ENCODE data around the gene ISCA2. TPM values are rescaled to one million over a fixed set of nuclear protein-coding genes. Genes with fewer than 3 reads are reported as not detected.

ISCA2 gene
- total and polyA plus RNA-seq, 2 donors (not counting 3 experiments of a cell fraction or from before 2014, with no cell fraction given): 22.6 to 25.7 TPM

DNA sequence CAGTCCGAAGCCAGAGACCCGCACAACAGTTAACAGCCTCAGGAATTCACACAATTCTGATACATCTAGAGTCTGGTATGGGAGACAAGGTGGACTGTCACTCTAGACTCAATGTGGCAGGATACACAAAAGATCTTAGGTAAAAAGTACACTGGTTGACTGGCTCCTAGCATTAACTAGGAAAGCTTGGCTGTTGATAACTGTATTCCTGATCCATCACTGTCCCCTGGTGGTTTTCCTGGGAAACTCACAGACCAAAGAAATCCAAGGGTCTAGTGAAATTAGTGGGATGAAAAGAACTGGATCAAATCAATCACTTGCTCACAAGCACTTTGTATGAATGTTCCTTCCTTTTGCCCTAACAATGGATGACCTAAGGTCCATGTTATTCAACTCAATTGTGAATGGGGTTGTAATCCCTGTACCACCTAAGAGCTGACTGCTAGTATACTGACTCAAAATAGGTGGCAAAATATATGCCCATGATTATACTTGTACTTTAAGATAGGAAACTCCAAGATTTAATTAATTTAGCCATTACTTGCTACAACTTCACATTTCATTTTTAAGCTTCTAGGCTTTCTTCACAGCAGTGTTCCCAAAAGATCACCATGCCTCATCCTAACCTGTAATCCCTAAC, 14.4 kb upstream of the ISCA2 start:
- Histone ChIP-seq H3K4me2 (ENCODE audit: insufficient read depth, low read length) (no peak overlapping the region), H3K4me1 (ENCODE audit: control insufficient read depth, extremely low read depth, insufficient read depth, low read length) (peaks cover 5% of the 10 kb centered on the region), H3K9ac (replicated peaks; ENCODE audit: extremely low read depth, insufficient read depth, low read length) (no peak overlapping the region), H3K79me2 (ENCODE audit: control insufficient read depth, insufficient read depth, low read length) (no peaks in the 10 kb centered on the region), H3K36me3 (ENCODE audit: control insufficient read depth in 2 of 2, extremely low read depth in 1 of 2, insufficient read depth in 2 of 2, low read length in 2 of 2) (peaks cover 16% of the 10 kb centered on the region in 2 experiments), H4K20me1 (replicated peaks; ENCODE audit: control insufficient read depth, extremely low read depth, insufficient read depth, low read length) (no peaks in the 10 kb centered on the region), H2AFZ (ENCODE audit: low read depth, low read length) (no peak overlapping the region), H3K4me3 (replicated peaks in 1 of 3; ENCODE audit: insufficient read depth in 1 of 3, low read depth in 1 of 3, low read length in 3 of 3) (no peak overlapping the region), H3K27ac (ENCODE audit: insufficient read depth, low read depth, low read length) (no peak overlapping the region), H3K27me3 (ENCODE audit: control insufficient read depth in 2 of 2, insufficient read depth in 2 of 2, low read length in 2 of 2) (no peaks in the 10 kb centered on the region), H3K9me1 (replicated peaks; ENCODE audit: control insufficient read depth, extremely low read depth, insufficient read depth, low read length) (no peaks in the 10 kb centered on the region), H3K9me3 (replicated peaks; ENCODE audit: control insufficient read depth, insufficient read depth, low read length) (no peaks in the 10 kb centered on the region)
- ChIA-PET POLR2A (no interaction called here), CTCF (interaction anchor here (0.6 to 4.3 kb wide), 19 partner anchors 9 to 185 kb away, joined by 3 to 55 read pairs (median 4); partner anchors contain the start of genes ISCA2 and NPC2)
- dilution Hi-C loops (cut with MboI; ENCODE audit: extremely low pct_ligation_motif_present, low sequenced_read_pairs) (no loop called here), intact Hi-C loops (cut with micrococcal nuclease) (loop anchor here (1.0 kb wide), 4 partner anchors 20 to 271 kb away; no protein-coding TSS in a partner anchor)
- DNase-seq (ENCODE audit: low read depth, low spot score) (peak; percentile 67), FAIRE-seq (peak; percentile 87)
- BruUV-seq (replicated peaks): no TSS peak
- TF ChIP-seq, protein P1, sequence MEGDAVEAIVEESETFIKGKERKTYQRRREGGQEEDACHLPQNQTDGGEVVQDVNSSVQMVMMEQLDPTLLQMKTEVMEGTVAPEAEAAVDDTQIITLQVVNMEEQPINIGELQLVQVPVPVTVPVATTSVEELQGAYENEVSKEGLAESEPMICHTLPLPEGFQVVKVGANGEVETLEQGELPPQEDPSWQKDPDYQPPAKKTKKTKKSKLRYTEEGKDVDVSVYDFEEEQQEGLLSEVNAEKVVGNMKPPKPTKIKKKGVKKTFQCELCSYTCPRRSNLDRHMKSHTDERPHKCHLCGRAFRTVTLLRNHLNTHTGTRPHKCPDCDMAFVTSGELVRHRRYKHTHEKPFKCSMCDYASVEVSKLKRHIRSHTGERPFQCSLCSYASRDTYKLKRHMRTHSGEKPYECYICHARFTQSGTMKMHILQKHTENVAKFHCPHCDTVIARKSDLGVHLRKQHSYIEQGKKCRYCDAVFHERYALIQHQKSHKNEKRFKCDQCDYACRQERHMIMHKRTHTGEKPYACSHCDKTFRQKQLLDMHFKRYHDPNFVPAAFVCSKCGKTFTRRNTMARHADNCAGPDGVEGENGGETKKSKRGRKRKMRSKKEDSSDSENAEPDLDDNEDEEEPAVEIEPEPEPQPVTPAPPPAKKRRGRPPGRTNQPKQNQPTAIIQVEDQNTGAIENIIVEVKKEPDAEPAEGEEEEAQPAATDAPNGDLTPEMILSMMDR (IDR thresholded peaks at IDR 0.05; ENCODE audit: extremely low read depth in 1 of 2, insufficient read depth in 1 of 2, low read depth in 1 of 2, low read length in 2 of 2): peak; percentile 77 to 78
- no peak for TF ChIP-seq POLR2A (IDR thresholded peaks at IDR 0.05; ENCODE audit: low read depth, low read length)

DNA sequence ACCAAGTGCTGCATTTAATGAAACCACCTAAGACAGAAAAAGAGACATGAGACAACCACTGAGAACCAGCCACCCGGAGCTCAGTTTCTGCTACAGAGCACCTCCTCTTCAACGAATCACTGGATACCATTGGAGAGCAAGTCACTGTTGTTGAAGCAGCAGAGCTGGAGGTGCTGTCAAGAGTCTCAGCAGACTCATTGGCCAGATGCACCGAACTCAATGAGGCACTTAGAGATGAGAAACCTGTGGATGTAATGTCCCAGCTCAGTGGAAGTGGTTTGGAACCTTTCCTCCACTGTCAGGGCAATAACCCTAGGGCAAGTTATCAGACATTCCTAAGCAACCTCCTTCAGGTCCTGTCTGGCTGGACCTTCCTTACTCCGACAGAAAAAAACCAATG, 13.5 kb upstream of the ISCA2 start:
- DNase-seq (ENCODE audit: low read depth, low spot score): no peak
- no peak overlapping the region for H3K4me3 ChIP-seq (replicated peaks in 1 of 3; ENCODE audit: insufficient read depth in 1 of 3, low read depth in 1 of 3, low read length in 3 of 3)
- TSS peak; percentile 55 for BruUV-seq (replicated peaks)
- H3K9me3 ChIP-seq (replicated peaks; ENCODE audit: control insufficient read depth, insufficient read depth, low read length): no peaks in the 10 kb centered on the region
- TF ChIP-seq, protein P1 (IDR thresholded peaks at IDR 0.05; ENCODE audit: extremely low read depth in 1 of 2, insufficient read depth in 1 of 2, low read depth in 1 of 2, low read length in 2 of 2): no peak
- no peak for TF ChIP-seq MYC (IDR thresholded peaks at IDR 0.05; ENCODE audit: low read depth, low read length)
- TF ChIP-seq POLR2A (IDR thresholded peaks at IDR 0.05; ENCODE audit: low read depth, low read length): no peak
- TF ChIP-seq, protein P2, sequence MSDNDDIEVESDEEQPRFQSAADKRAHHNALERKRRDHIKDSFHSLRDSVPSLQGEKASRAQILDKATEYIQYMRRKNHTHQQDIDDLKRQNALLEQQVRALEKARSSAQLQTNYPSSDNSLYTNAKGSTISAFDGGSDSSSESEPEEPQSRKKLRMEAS (IDR thresholded peaks at IDR 0.05; ENCODE audit: insufficient read depth, insufficient read length): no peak
- TF ChIP-seq EZH2 (IDR thresholded peaks at IDR 0.05; ENCODE audit: borderline replicate concordance, low read depth, low read length, severe bottlenecking): no peak
- no peak for TF ChIP-seq JUN (IDR thresholded peaks at IDR 0.05; ENCODE audit: borderline replicate concordance, insufficient read depth, insufficient read length, low read depth)
- TF ChIP-seq GATA2 (IDR thresholded peaks at IDR 0.05; ENCODE audit: insufficient read depth, insufficient read length, low read depth, low read length): no peak
- no peak for TF ChIP-seq FOS (IDR thresholded peaks at IDR 0.05; ENCODE audit: borderline replicate concordance, insufficient read depth, low read length)
- TF ChIP-seq POLR2AphosphoS5 (IDR thresholded peaks at IDR 0.05; ENCODE audit: insufficient read depth, low read depth, low read length): no peak
- peaks cover 14 to 16% of the 10 kb centered on the region in 2 experiments for H3K36me3 ChIP-seq (ENCODE audit: control insufficient read depth in 2 of 2, extremely low read depth in 1 of 2, insufficient read depth in 2 of 2, low read length in 2 of 2)
- no peak overlapping the region for H2AFZ ChIP-seq (ENCODE audit: low read depth, low read length)
- ChIA-PET POLR2A (no interaction called here), CTCF (interaction anchor here (1.0 to 4.3 kb wide), 8 partner anchors 21 to 186 kb away, joined by 3 to 55 read pairs (median 12); no protein-coding TSS in a partner anchor)
- no peak for FAIRE-seq
- dilution Hi-C loops (cut with MboI; ENCODE audit: extremely low pct_ligation_motif_present, low sequenced_read_pairs) (no loop called here), intact Hi-C loops (cut with micrococcal nuclease) (no loop called here)
- H3K4me2 ChIP-seq (ENCODE audit: insufficient read depth, low read length): no peak overlapping the region
- no peak overlapping the region for H3K9ac ChIP-seq (replicated peaks; ENCODE audit: extremely low read depth, insufficient read depth, low read length)
- H3K27ac ChIP-seq (ENCODE audit: insufficient read depth, low read depth, low read length): no peak overlapping the region
- no peaks in the 10 kb centered on the region for H3K27me3 ChIP-seq (ENCODE audit: control insufficient read depth in 2 of 2, insufficient read depth in 2 of 2, low read length in 2 of 2)
- no peaks in the 10 kb centered on the region for H3K79me2 ChIP-seq (ENCODE audit: control insufficient read depth, insufficient read depth, low read length)
- H3K4me1 ChIP-seq (ENCODE audit: control insufficient read depth, extremely low read depth, insufficient read depth, low read length): peaks cover 5% of the 10 kb centered on the region
- no peaks in the 10 kb centered on the region for H4K20me1 ChIP-seq (replicated peaks; ENCODE audit: control insufficient read depth, extremely low read depth, insufficient read depth, low read length)
- no peaks in the 10 kb centered on the region for H3K9me1 ChIP-seq (replicated peaks; ENCODE audit: control insufficient read depth, extremely low read depth, insufficient read depth, low read length)
